GM19240 (cell line): Measurements from ENCODE around the gene VAT1L.
"Not testable (repeated sequence)": the region's sequence is repeated elsewhere in the genome, so short reads cannot be mapped to it uniquely, and the experiment has no call there.

Experiments
- DNase-seq: peaks from one replicate; pipeline ENCODE4 v3.0.0; 2011; ENCODE audit warnings: low spot score; ENCODE audit not compliant: insufficient read length

The VAT1L gene

GRCh38 chr16:77992381-77992780 is 204.0 kb downstream of the VAT1L start:
- not testable (repeated sequence) for DNase-seq

GRCh38 chr16:77993111-77993985 is 205.0 kb downstream of the VAT1L start:
- no peak for DNase-seq

- no peak for DNase-seq
Observed at GRCh38 chr16:77995843-77996455, 207.6 kb downstream of the VAT1L start.

GRCh38 chr16:77998350-77999023 is 210.1 kb downstream of the VAT1L start:
- DNase-seq, result no peak

- no peak for DNase-seq
Observed at GRCh38 chr16:78001451-78002025, 213.2 kb downstream of the VAT1L start.

- DNase-seq, result peak; percentile 82
Observed at GRCh38 chr16:78002915-78003538, 214.7 kb downstream of the VAT1L start.

GRCh38 chr16:78004517-78004916 is 216.2 kb downstream of the VAT1L start:
- DNase-seq, result no peak

- no peak for DNase-seq
Observed at GRCh38 chr16:78005881-78006280, 217.5 kb downstream of the VAT1L start.

- no peak for DNase-seq
Observed at GRCh38 chr16:78007121-78007520, 218.8 kb downstream of the VAT1L start.

- DNase-seq, result no peak
Observed at GRCh38 chr16:78022347-78023060, 234.1 kb downstream of the VAT1L start, which contains the start of gene CLEC3A. Gene CLEC3A (plus strand): TSS chr16:78022548. CDS start chr16:78022627, 79 bp downstream.

- DNase-seq, result no peak
Observed at GRCh38 chr16:78024159-78024558, 235.8 kb downstream of the VAT1L start.

GRCh38 chr16:78025631-78026030 is 237.3 kb downstream of the VAT1L start:
- no peak for DNase-seq

GRCh38 chr16:78028018-78028417 is 239.7 kb downstream of the VAT1L start:
- DNase-seq, result no peak
